ENCODE data around the gene ADTRP. TPM values are rescaled to one million over a fixed set of nuclear protein-coding genes. Genes with fewer than 3 reads are reported as not detected.

Gene ADTRP
- total RNA-seq, 4 donors from 2014 or later = 0.66 to 0.92 TPM; not detected in 2

DNA sequence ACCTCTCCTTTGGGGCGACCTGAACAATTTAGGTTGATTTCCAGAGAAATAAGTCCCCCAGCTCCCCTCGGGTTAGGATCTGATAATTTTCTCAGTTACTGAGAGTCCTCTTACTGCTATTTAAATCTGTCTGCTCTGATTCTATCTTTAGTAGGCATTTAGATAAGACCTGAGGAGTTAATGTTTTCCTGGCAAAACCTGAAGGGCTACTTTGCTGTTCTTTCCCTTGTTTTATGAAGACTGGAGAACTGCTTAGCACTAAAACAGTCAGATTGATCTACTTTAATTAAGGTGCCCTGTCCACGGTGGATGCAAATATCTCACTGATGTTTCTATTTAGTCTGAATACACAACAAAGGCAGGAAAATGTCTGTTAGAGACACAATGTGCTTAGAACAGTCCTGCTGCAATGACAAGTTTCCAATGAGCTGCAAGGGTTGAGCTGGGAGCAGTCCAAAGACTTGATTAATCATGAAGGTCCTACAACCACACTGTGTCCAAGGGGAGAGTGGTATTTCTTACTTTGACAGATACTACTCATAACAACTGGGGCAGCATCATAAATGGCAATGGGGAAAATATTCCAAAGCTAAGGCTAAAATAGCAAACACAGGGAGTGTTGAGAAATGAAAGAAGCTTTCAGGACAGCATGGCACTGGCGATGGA lies 15.7 kb downstream of the ADTRP start:
- 54% methylated on average over 4 of the region's 4 CpGs for WGBS
- intact Hi-C loops (cut with DNase I) = loop anchor here (5.0 kb wide), 1 partner anchor 244 kb away; no protein-coding TSS in a partner anchor
- Histone ChIP-seq H3K9me3 (no peaks in the 10 kb centered on the region), H3K27me3 (no peaks in the 10 kb centered on the region), H3K27ac (replicated peaks in 1 of 4) (peak overlapping the region; percentile 69 to 81 (median 78)), H3K4me1 (peaks cover 23 to 52% (median 42%) of the 10 kb centered on the region in 4 donors), H3K36me3 (no peaks in the 10 kb centered on the region), H3K4me3 (peak overlapping the region in 1 of 4 donors; percentile 18)
- no peak for TF ChIP-seq EP300 (IDR thresholded peaks at IDR 0.05)
- TF ChIP-seq POLR2A (IDR thresholded peaks at IDR 0.05; ENCODE audit: low read depth) = no peak
- TF ChIP-seq POLR2AphosphoS5 (IDR thresholded peaks at IDR 0.05) = no peak
- TF ChIP-seq, protein P1, sequence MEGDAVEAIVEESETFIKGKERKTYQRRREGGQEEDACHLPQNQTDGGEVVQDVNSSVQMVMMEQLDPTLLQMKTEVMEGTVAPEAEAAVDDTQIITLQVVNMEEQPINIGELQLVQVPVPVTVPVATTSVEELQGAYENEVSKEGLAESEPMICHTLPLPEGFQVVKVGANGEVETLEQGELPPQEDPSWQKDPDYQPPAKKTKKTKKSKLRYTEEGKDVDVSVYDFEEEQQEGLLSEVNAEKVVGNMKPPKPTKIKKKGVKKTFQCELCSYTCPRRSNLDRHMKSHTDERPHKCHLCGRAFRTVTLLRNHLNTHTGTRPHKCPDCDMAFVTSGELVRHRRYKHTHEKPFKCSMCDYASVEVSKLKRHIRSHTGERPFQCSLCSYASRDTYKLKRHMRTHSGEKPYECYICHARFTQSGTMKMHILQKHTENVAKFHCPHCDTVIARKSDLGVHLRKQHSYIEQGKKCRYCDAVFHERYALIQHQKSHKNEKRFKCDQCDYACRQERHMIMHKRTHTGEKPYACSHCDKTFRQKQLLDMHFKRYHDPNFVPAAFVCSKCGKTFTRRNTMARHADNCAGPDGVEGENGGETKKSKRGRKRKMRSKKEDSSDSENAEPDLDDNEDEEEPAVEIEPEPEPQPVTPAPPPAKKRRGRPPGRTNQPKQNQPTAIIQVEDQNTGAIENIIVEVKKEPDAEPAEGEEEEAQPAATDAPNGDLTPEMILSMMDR (IDR thresholded peaks at IDR 0.05) = no peak
- DNase-seq (ENCODE audit: extremely low spot score) = no peak

DNA sequence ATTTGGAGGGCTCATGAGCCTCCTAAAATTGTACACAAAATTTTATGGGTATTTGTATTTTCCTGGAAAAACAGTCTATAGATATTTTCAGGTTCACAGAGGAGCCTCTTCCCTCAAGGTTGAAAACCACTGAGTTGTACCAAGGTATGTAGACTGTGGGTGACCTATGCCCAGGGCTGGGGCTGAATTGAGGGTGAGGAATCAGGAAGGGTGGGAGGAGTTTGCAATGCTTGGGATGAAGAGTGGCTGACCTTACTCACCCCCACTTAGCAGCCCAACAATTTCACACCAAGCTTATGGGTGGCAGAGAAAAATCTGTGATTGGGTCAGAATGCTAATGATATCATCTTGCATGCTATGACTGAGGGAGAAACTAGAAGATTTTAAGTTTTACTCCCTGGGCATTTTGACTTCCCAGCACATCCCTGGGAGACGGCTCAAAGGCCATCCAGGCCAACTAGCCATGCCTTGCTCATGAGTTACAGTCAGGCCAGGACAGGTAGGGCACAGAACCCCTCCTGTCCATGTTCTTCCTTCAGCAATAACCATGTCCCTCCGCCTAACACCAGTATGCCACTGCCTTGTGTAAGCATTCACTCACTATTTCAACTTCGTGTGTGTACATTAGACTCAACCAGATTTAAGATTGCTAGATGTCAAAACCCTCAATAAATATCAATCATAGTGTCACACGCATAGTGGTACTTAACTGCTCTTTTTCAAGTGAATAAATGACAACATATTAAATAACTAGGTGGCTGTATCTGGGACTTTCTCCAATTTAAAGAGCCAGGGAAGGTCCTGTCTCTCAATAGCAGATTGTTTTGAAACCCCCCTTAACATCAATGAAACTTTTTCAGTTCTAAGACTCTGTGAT lies 16.6 kb downstream of the ADTRP start:
- H3K36me3 ChIP-seq = no peaks in the 10 kb centered on the region
- no peaks in the 10 kb centered on the region for H3K27me3 ChIP-seq
- TF ChIP-seq POLR2AphosphoS5 (IDR thresholded peaks at IDR 0.05) (no peak), POLR2A (IDR thresholded peaks at IDR 0.05; ENCODE audit: low read depth) (no peak), EP300 (IDR thresholded peaks at IDR 0.05) (no peak)
- TF ChIP-seq, protein P1 (IDR thresholded peaks at IDR 0.05) = no peak
- peaks cover 0 to 5% (median 0%) of the 10 kb centered on the region in 4 donors for H3K9me3 ChIP-seq
- no peak for DNase-seq (ENCODE audit: extremely low spot score)
- intact Hi-C loops (cut with DNase I) = loop anchor here (5.0 kb wide), 1 partner anchor 245 kb away; no protein-coding TSS in a partner anchor
- 84% methylated on average over 4 of the region's 4 CpGs for whole genome bisulfite sequencing
- H3K4me3 ChIP-seq = no peak overlapping the region
- H3K27ac ChIP-seq (replicated peaks in 1 of 4) = peak overlapping the region in 3 of 4 donors; percentile 69 to 81 (median 80)
- H3K4me1 ChIP-seq = peaks cover 23 to 47% (median 37%) of the 10 kb centered on the region in 4 donors

DNA sequence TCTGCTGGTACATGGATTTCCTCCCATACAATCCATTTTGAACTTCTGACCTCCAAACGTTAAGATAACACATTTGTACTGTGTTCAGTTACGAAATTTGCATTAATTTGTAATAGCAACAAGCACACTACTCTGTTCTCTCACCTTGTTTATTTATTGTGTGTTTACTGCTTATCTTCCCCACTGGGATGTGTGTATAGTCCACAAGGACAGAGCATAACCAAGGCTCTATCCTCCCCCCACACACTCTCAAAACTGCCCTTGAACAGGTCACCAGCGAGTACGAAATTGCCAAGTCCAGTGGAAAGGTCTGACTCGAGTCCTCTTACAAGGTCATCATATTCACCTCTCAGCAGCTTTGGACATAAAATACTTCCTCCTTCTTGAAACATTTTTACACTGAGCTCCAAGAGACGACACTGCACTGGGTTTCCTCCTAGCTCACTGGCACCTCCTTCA lies 18.6 kb downstream of the ADTRP start:
- H3K27me3 ChIP-seq = no peaks in the 10 kb centered on the region
- WGBS = 83% methylated on average over 6 of the region's 6 CpGs
- peaks cover 0 to 5% (median 0%) of the 10 kb centered on the region in 4 donors for H3K9me3 ChIP-seq
- no peaks in the 10 kb centered on the region for H3K36me3 ChIP-seq
- peaks cover 18 to 30% (median 24%) of the 10 kb centered on the region in 4 donors for H3K4me1 ChIP-seq
- TF ChIP-seq POLR2A (IDR thresholded peaks at IDR 0.05; ENCODE audit: low read depth) (no peak), POLR2AphosphoS5 (IDR thresholded peaks at IDR 0.05) (no peak)
- TF ChIP-seq, protein P1 (IDR thresholded peaks at IDR 0.05) = no peak
- intact Hi-C loops (cut with DNase I) = loop anchor here (5.0 kb wide), 1 partner anchor 247 kb away; no protein-coding TSS in a partner anchor
- H3K27ac ChIP-seq (replicated peaks in 1 of 4) = no peak overlapping the region
- no peak for DNase-seq (ENCODE audit: extremely low spot score)
- H3K4me3 ChIP-seq = no peak overlapping the region

DNA sequence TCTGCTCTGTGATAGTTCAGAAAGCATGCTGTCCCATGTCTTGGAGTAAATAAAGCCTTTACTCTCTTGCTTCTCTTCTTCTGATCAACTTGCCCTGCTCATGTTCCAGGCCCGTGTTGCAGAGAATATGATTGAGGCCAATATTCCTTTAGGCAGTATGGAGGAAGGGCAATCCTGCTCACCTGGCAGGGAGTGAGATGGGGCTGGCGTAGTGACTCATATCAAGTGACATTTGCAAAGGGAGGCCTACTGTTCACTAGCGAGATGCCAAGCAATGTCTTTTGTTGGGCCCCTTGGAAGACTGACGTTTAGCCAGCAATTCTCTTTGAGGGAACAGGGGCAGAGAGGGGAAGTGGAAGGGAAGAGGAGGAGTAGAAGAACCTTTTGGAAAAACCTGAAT lies 19.7 kb downstream of the ADTRP start:
- Histone ChIP-seq H3K27me3 (no peaks in the 10 kb centered on the region), H3K4me3 (no peak overlapping the region), H3K27ac (replicated peaks in 1 of 4) (no peak overlapping the region), H3K36me3 (no peaks in the 10 kb centered on the region), H3K9me3 (peaks cover 0 to 5% (median 0%) of the 10 kb centered on the region in 4 donors), H3K4me1 (peaks cover 14 to 22% (median 18%) of the 10 kb centered on the region in 4 donors)
- intact Hi-C loops (cut with DNase I) = no loop called here
- no peak for DNase-seq (ENCODE audit: extremely low spot score)
- no peak for TF ChIP-seq EP300 (IDR thresholded peaks at IDR 0.05)
- 76% methylated on average over 4 of the region's 4 CpGs for WGBS

DNA sequence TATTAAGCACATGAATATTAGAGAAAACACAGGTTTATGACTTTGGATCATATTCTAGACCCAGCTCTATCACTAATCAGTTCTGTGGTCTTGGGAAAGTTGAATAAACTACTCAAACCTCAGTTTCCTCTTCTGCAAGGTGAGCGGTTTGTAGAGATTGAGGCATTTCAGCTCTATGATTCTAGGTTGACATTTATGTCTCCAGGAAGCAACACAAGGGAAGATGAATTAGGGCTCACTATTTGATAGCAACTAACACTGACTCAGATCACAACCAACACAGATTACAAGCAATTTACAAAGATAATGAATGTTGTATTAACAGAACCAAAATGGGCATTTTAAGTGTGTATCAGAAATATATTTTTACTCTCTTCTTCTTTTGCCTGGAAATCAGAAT lies 21.9 kb downstream of the ADTRP start:
- DNase-seq (ENCODE audit: extremely low spot score) = no peak
- no peaks in the 10 kb centered on the region for H3K27me3 ChIP-seq
- H3K4me1 ChIP-seq = peaks cover 0 to under 1% (median 0%) of the 10 kb centered on the region in 4 donors
- WGBS = 50% methylated on average over 1 of the region's 1 CpG
- H3K36me3 ChIP-seq = no peaks in the 10 kb centered on the region
- H3K4me3 ChIP-seq = no peak overlapping the region
- TF ChIP-seq POLR2AphosphoS5 (IDR thresholded peaks at IDR 0.05) = no peak
- TF ChIP-seq, protein P1 (IDR thresholded peaks at IDR 0.05) = no peak
- no peak for TF ChIP-seq EP300 (IDR thresholded peaks at IDR 0.05)
- TF ChIP-seq POLR2A (IDR thresholded peaks at IDR 0.05; ENCODE audit: low read depth) = no peak
- peaks cover 0 to 5% (median 0%) of the 10 kb centered on the region in 4 donors for H3K9me3 ChIP-seq
- no peak overlapping the region for H3K27ac ChIP-seq (replicated peaks in 1 of 4)
- intact Hi-C loops (cut with DNase I) = no loop called here

Data from esophagus muscularis mucosa (tissue), 4 donors.